NCI-H2107 treated with DMSO at 0.1 percent for 48 hours (cell line): ENCODE measurements around the gene FBXO27.
"Not testable (repeated sequence)": the region's sequence is repeated elsewhere in the genome, so short reads cannot be mapped to it uniquely, and the experiment has no call there.

ENCODE experiments used
- DNase-seq: peaks from one replicate; lab custom pipeline; 2025; ENCODE audit not compliant: unreplicated experiment; lab: John Stamatoyannopoulos, UW

Gene FBXO27

GRCh38 chr19:39045506-39045905 is 13.2 kb upstream of the FBXO27 start:
- DNase-seq: no peak

- DNase-seq: no peak
Measured at GRCh38 chr19:39038098-39038497, 5.7 kb upstream of the FBXO27 start.

- no peak for DNase-seq
Measured at GRCh38 chr19:39037194-39037593, 4.8 kb upstream of the FBXO27 start.

- no peak for DNase-seq
Measured at GRCh38 chr19:39036581-39036980, 4.2 kb upstream of the FBXO27 start.

- DNase-seq: peak; percentile 26
Measured at GRCh38 chr19:39031368-39032062, 834 bp downstream of the FBXO27 start.

- no peak for DNase-seq
Measured at GRCh38 chr19:39030854-39031367, 1.4 kb downstream of the FBXO27 start.

- no peak for DNase-seq
Measured at GRCh38 chr19:39024875-39025641, 7.3 kb downstream of the FBXO27 start.

GRCh38 chr19:39021063-39021462 is 11.3 kb downstream of the FBXO27 start:
- DNase-seq: no peak

- no peak for DNase-seq
Measured at GRCh38 chr19:39017646-39018045, 14.7 kb downstream of the FBXO27 start.

- no peak for DNase-seq
Measured at GRCh38 chr19:39017026-39017425, 15.3 kb downstream of the FBXO27 start.

GRCh38 chr19:39014037-39014436 is 18.3 kb downstream of the FBXO27 start:
- no peak for DNase-seq

GRCh38 chr19:39009001-39009400 is 23.3 kb downstream of the FBXO27 start:
- DNase-seq: no peak

- no peak for DNase-seq
Measured at GRCh38 chr19:39008137-39008536, 24.2 kb downstream of the FBXO27 start.

GRCh38 chr19:39007096-39007495 is 25.3 kb downstream of the FBXO27 start:
- DNase-seq: no peak

GRCh38 chr19:39004403-39004802 is 27.9 kb downstream of the FBXO27 start:
- DNase-seq: no peak

GRCh38 chr19:39003796-39004195 is 28.6 kb downstream of the FBXO27 start:
- no peak for DNase-seq

- DNase-seq: no peak
Measured at GRCh38 chr19:39003188-39003587, 29.2 kb downstream of the FBXO27 start.

GRCh38 chr19:39001041-39001440 is 31.3 kb downstream of the FBXO27 start:
- no peak for DNase-seq

GRCh38 chr19:38997576-38997975 is 34.8 kb downstream of the FBXO27 start:
- DNase-seq: not testable (repeated sequence)

- DNase-seq: no peak
Measured at GRCh38 chr19:38993271-38993670, 39.1 kb downstream of the FBXO27 start.

GRCh38 chr19:38990949-38991697 is 41.2 kb downstream of the FBXO27 start:
- no peak for DNase-seq

GRCh38 chr19:38989614-38990013 is 42.7 kb downstream of the FBXO27 start:
- not testable (repeated sequence) for DNase-seq
